Right lobe of liver (tissue), 4 donors: ENCODE results near the gene TRMT10A.

Experiments used
- POLR2A ChIP-seq: fragments of 450-650 bp; IDR thresholded peaks from one replicate; pipeline ENCODE4 v1.6.1; 2017; ENCODE audit warnings: antibody characterized with exemption, mild to moderate bottlenecking
- TF ChIP-seq, protein P1 (sequence below), 4 donors: fragments of 200-600 bp in 3 of 4; fragments of 450-650 bp in 1 of 4; IDR thresholded peaks; one replicate each; pipeline versions ENCODE4 v1.5.1 to v1.8.0; 2016 to 2022; ENCODE audit warnings: antibody characterized with exemption in 4 of 4, mild to moderate bottlenecking in 2 of 4
- donor health status: DM: no; HTN: no; CAD: no.
- donor health status: DM: no; HTN: no; CAD: no.
- donor health status: DM: no; HTN: yes; CAD: no.

DNA sequence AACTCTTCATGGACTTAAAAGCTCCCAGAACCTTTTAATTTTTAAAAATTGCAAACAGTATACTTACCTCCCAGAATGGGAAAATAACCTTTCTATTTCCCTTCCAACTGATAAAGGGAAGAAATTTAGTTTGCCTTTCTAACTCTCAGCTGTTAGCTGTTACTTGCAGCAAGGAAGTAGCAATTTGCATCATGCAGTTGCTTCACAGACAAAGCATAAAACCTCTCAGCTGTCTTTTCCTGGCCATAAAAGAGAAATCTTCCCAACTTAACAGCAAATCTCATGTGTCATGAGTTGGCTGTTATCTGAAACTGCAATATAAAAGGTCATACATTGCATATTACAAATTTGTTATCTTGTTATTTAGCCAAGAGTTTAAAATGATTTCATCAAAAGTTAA, 34.6 kb downstream of the TRMT10A start:
- TF ChIP-seq, protein P1, sequence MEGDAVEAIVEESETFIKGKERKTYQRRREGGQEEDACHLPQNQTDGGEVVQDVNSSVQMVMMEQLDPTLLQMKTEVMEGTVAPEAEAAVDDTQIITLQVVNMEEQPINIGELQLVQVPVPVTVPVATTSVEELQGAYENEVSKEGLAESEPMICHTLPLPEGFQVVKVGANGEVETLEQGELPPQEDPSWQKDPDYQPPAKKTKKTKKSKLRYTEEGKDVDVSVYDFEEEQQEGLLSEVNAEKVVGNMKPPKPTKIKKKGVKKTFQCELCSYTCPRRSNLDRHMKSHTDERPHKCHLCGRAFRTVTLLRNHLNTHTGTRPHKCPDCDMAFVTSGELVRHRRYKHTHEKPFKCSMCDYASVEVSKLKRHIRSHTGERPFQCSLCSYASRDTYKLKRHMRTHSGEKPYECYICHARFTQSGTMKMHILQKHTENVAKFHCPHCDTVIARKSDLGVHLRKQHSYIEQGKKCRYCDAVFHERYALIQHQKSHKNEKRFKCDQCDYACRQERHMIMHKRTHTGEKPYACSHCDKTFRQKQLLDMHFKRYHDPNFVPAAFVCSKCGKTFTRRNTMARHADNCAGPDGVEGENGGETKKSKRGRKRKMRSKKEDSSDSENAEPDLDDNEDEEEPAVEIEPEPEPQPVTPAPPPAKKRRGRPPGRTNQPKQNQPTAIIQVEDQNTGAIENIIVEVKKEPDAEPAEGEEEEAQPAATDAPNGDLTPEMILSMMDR (IDR thresholded peaks at IDR 0.05) = no peak
- no peak for TF ChIP-seq POLR2A
